Cardiac muscle cell (in vitro differentiated cells and primary cell): Measurements from ENCODE around the gene NPIPA5. TPM values are rescaled to one million over a fixed set of nuclear protein-coding genes. Genes with fewer than 3 reads are reported as not detected.
"Not testable (repeated sequence)": the region's sequence is repeated elsewhere in the genome, so short reads cannot be mapped to it uniquely, and the experiment has no call there.

ENCODE experiments used
- DNase-seq, 2 donors: peaks; one replicate each; pipeline versions ENCODE4 v3.0.0 to v3.0.0-alpha.2; 2010 to 2017; ENCODE audit warnings: low read depth in 1 of 2, low spot score in 1 of 2
- H3K27ac ChIP-seq: fragments of 200-600 bp; sonication (generic); 2 replicates; pipeline ENCODE4 v1.5.1; 2016
- H3K27me3 ChIP-seq: fragments of 200-600 bp; sonication (generic); 2 replicates; pipeline ENCODE4 v1.6.0; 2016; ENCODE audit warnings: control low read depth
- H3K36me3 ChIP-seq: fragments of 200-600 bp; sonication (generic); 2 replicates; pipeline ENCODE4 v1.5.1; 2016; ENCODE audit warnings: control low read depth
- H3K4me1 ChIP-seq: fragments of 200-600 bp; sonication (generic); 2 replicates; pipeline ENCODE4 v1.8.1; 2017; ENCODE audit warnings: low read depth, mild to moderate bottlenecking, mixed run types
- H3K4me3 ChIP-seq: fragments of 200-600 bp; sonication (generic); 2 replicates; pipeline ENCODE4 v1.5.1; 2016; ENCODE audit warnings: mild to moderate bottlenecking
- H3K9me3 ChIP-seq: fragments of 200-600 bp; sonication (generic); 2 replicates; pipeline ENCODE4 v1.5.1; 2017; ENCODE audit warnings: low read depth, mild to moderate bottlenecking, control low read depth
- polyA plus RNA-seq: library from polyadenylated mRNA; unstranded; fragments of >200 nt; fragmentation: Nextera tagmentation; extraction: Ambion mirVana; gene quantifications from 2 replicates; pipeline ENCODE4 v1.2.1, GENCODE V29; 2016
- total RNA-seq: library from RNA; depleted of rRNA; stranded (reverse); fragments of >200 nt; gene quantifications from 2 replicates; pipeline ENCODE4 v1.2.3, GENCODE V29; 2016

NPIPA5 gene
- total and polyA plus RNA-seq, 2 experiments from 2014 or later, result 5.8 to 6.5 TPM

GRCh38 chr16:15393025-15393424 is 14.9 kb upstream of the NPIPA5 start:
- not testable (repeated sequence) for H3K9me3 ChIP-seq, H3K4me1 ChIP-seq, DNase-seq, H3K4me3 ChIP-seq, H3K27ac ChIP-seq, H3K36me3 ChIP-seq
- peaks cover 16% of the 10 kb centered on the region for H3K27me3 ChIP-seq

GRCh38 chr16:15389916-15390315 is 11.8 kb upstream of the NPIPA5 start:
- DNase-seq, H3K36me3 ChIP-seq, H3K9me3 ChIP-seq, H3K4me3 ChIP-seq, H3K27ac ChIP-seq, H3K4me1 ChIP-seq, H3K27me3 ChIP-seq: not testable (repeated sequence)

GRCh38 chr16:15388060-15388459 is 10.0 kb upstream of the NPIPA5 start:
- H3K27ac ChIP-seq, H3K36me3 ChIP-seq, H3K4me3 ChIP-seq, DNase-seq, H3K9me3 ChIP-seq, H3K4me1 ChIP-seq, H3K27me3 ChIP-seq: not testable (repeated sequence)

GRCh38 chr16:15382810-15383209 is 4.7 kb upstream of the NPIPA5 start:
- not testable (repeated sequence) for H3K27me3 ChIP-seq, H3K4me1 ChIP-seq

GRCh38 chr16:15357495-15357894 is 20.6 kb downstream of the NPIPA5 start:
- H3K4me1 ChIP-seq, H3K9me3 ChIP-seq, H3K4me3 ChIP-seq, H3K36me3 ChIP-seq, H3K27me3 ChIP-seq, DNase-seq, H3K27ac ChIP-seq: not testable (repeated sequence)

More at GRCh38 chr16:15382810-15383209, 4.7 kb upstream of the NPIPA5 start:
- H3K4me3 ChIP-seq, H3K27ac ChIP-seq, H3K9me3 ChIP-seq, H3K36me3 ChIP-seq: not testable (repeated sequence)
- DNase-seq, result peak in 1 of 2 donors; percentile 31

GRCh38 chr16:15354846-15355245 is 23.2 kb downstream of the NPIPA5 start:
- H3K27me3 ChIP-seq, H3K27ac ChIP-seq, H3K9me3 ChIP-seq, H3K4me1 ChIP-seq, H3K36me3 ChIP-seq, H3K4me3 ChIP-seq, DNase-seq: not testable (repeated sequence)

GRCh38 chr16:15352852-15353251 is 25.2 kb downstream of the NPIPA5 start:
- not testable (repeated sequence) for H3K4me1 ChIP-seq, H3K9me3 ChIP-seq, H3K36me3 ChIP-seq, DNase-seq, H3K27ac ChIP-seq, H3K27me3 ChIP-seq, H3K4me3 ChIP-seq

GRCh38 chr16:15351745-15352144 is 26.3 kb downstream of the NPIPA5 start:
- not testable (repeated sequence) for H3K27ac ChIP-seq, H3K4me1 ChIP-seq, H3K9me3 ChIP-seq, DNase-seq, H3K4me3 ChIP-seq, H3K36me3 ChIP-seq, H3K27me3 ChIP-seq

GRCh38 chr16:15351251-15351650 is 26.8 kb downstream of the NPIPA5 start:
- not testable (repeated sequence) for H3K4me1 ChIP-seq, H3K27ac ChIP-seq, H3K36me3 ChIP-seq, H3K27me3 ChIP-seq, H3K9me3 ChIP-seq, DNase-seq, H3K4me3 ChIP-seq

- DNase-seq, H3K4me1 ChIP-seq: not testable (repeated sequence)
Observed at GRCh38 chr16:15348721-15349120, 29.4 kb downstream of the NPIPA5 start.

GRCh38 chr16:15342337-15342736 is 35.8 kb downstream of the NPIPA5 start:
- not testable (repeated sequence) for H3K9me3 ChIP-seq, H3K4me3 ChIP-seq, DNase-seq, H3K4me1 ChIP-seq, H3K36me3 ChIP-seq, H3K27ac ChIP-seq, H3K27me3 ChIP-seq

More at GRCh38 chr16:15348721-15349120, 29.4 kb downstream of the NPIPA5 start:
- not testable (repeated sequence) for H3K9me3 ChIP-seq, H3K27ac ChIP-seq, H3K4me3 ChIP-seq, H3K27me3 ChIP-seq, H3K36me3 ChIP-seq

- H3K36me3 ChIP-seq, result not testable (repeated sequence)
Observed at GRCh38 chr16:15338986-15339385, 39.1 kb downstream of the NPIPA5 start.

GRCh38 chr16:15337974-15338605 is 40.0 kb downstream of the NPIPA5 start:
- not testable (repeated sequence) for H3K27me3 ChIP-seq, H3K4me3 ChIP-seq, H3K27ac ChIP-seq, H3K9me3 ChIP-seq, H3K4me1 ChIP-seq, H3K36me3 ChIP-seq, DNase-seq

More at GRCh38 chr16:15338986-15339385, 39.1 kb downstream of the NPIPA5 start:
- not testable (repeated sequence) for H3K9me3 ChIP-seq, H3K4me3 ChIP-seq, H3K4me1 ChIP-seq, H3K27ac ChIP-seq, DNase-seq, H3K27me3 ChIP-seq

GRCh38 chr16:15335609-15336008 is 42.5 kb downstream of the NPIPA5 start:
- H3K4me3 ChIP-seq, H3K27me3 ChIP-seq, H3K4me1 ChIP-seq, H3K9me3 ChIP-seq, H3K36me3 ChIP-seq, H3K27ac ChIP-seq, DNase-seq: not testable (repeated sequence)

- H3K4me3 ChIP-seq, H3K4me1 ChIP-seq, H3K9me3 ChIP-seq, H3K27ac ChIP-seq, H3K27me3 ChIP-seq, DNase-seq, H3K36me3 ChIP-seq: not testable (repeated sequence)
Observed at GRCh38 chr16:15333969-15334368, 44.1 kb downstream of the NPIPA5 start.
